Adrenal gland (tissue), 12 donors: ENCODE results near the gene CCDC187. TPM values are rescaled to one million over a fixed set of nuclear protein-coding genes. Genes with fewer than 3 reads are reported as not detected.

ENCODE experiments used
- DNase-seq, 7 donors: peaks; one replicate each; pipeline ENCODE4 v3.0.0-alpha.2; 2019 to 2020
- H3K27ac ChIP-seq, 5 donors: fragments of 200-600 bp; sonication (generic) in 4 of 5; 1 replicate in 3 of 5; 2 replicates in 2 of 5; pipeline versions ENCODE4 v1.5.1 to v1.8.0; 2016 to 2020; ENCODE audit warnings: mild to moderate bottlenecking in 1 of 5
- H3K27me3 ChIP-seq: fragments of 200-600 bp; 2 replicates; pipeline ENCODE4 v1.8.0; 2021
- H3K36me3 ChIP-seq, 2 donors: fragments of 200-600 bp; replicated peaks in 1 of 2; 1 replicate in 1 of 2; 2 replicates in 1 of 2; pipeline versions ENCODE4 v1.5.1 to v1.8.0; 2018 to 2022
- H3K4me1 ChIP-seq, 2 donors: fragments of 200-600 bp; replicated peaks in 1 of 2; 1 replicate in 1 of 2; 2 replicates in 1 of 2; pipeline versions ENCODE4 v1.5.1 to v1.8.0; 2018 to 2021
- H3K4me3 ChIP-seq, 4 donors: fragments of 200-600 bp; sonication (generic) in 3 of 4; one replicate each; pipeline ENCODE4 v1.5.1; 2016 to 2018
- H3K9me3 ChIP-seq, 3 donors: fragments of 200-600 bp; sonication (generic) in 1 of 3; replicated peaks in 1 of 3; 1 replicate in 2 of 3; 2 replicates in 1 of 3; pipeline versions ENCODE4 v1.5.1 to v1.8.0; 2016 to 2021
- POLR2A ChIP-seq, 2 donors: fragments of 450-650 bp; IDR thresholded peaks; one replicate each; pipeline ENCODE4 v1.6.1; 2017; ENCODE audit warnings: antibody characterized with exemption in 2 of 2, mild to moderate bottlenecking in 2 of 2, moderate library complexity in 1 of 2
- WGBS, 4 donors: extraction: QIAGEN DNeasy Blood & Tissue Kit in 2 of 4; methylation state at CpG; one replicate each; pipeline versions ENCODE4 v1.1.5 to v1.1.7; 2013 to 2017; 5-methylcytosine and 5-hydroxymethylcytosine counted together
- intact Hi-C, 2 donors: fragments of 100-400 bp; cut with DNase I; formaldehyde crosslinking; loops; one replicate each; pipeline versions ENCODE4 v1.14.1 to v1.15.0; 2022 to 2023
- polyA plus RNA-seq, 3 donors: library from polyadenylated mRNA; stranded (reverse); fragments of 200-250 nt in 2 of 3; fragments of 350-450 nt in 1 of 3; fragmentation: Illumina TruSeq in 1 of 3; extraction: RNeasy Lipid Tissue Mini Kit (QIAGEN cat#74804) in 1 of 3; gene quantifications; one replicate each; pipeline ENCODE4 v1.2.3, GENCODE V29; 2013 to 2014
- total RNA-seq, 9 donors: library from RNA; depleted of rRNA in 4 of 9; stranded (reverse); fragments of >200 nt in 4 of 9; fragments of 120-200 nt in 1 of 9; fragmentation: NEBNext Ultra II Directional in 1 of 9; extraction: Animal tissue kit (Norgen Biotek cat#: 25700) in 1 of 9; gene quantifications; one replicate each; pipeline versions ENCODE4 v1.1.0 to v1.2.4, GENCODE V29; 2013 to 2023
- TF ChIP-seq, protein P1 (sequence below), 6 experiments: fragments of 450-650 bp in 4 of 6; fragments of 200-600 bp in 2 of 6; sonication (generic) in 1 of 6; IDR thresholded peaks; 1 replicate in 5 of 6; 2 replicates in 1 of 6; pipeline versions ENCODE4 v1.5.1 to v1.8.0; 2016 to 2021; ENCODE audit warnings: antibody characterized with exemption in 6 of 6, mild to moderate bottlenecking in 2 of 6, moderate library complexity in 1 of 6
- donor health status: healthy with polysubstance abuse.
- donor health status: Bipolar disorder and iron deficiency.
- donor health status: DM: yes; HTN: yes; CAD: no.
- donor health status: DM: no; HTN: no; CAD: no.
- donor health status: DM: no; HTN: no; CAD: no.
- donor health status: DM: yes; HTN: yes; CAD: no.

Gene CCDC187
- total and polyA plus RNA-seq, 12 donors, result under 0.01 to 0.44 (median 0.08) TPM; not detected in 1

DNA sequence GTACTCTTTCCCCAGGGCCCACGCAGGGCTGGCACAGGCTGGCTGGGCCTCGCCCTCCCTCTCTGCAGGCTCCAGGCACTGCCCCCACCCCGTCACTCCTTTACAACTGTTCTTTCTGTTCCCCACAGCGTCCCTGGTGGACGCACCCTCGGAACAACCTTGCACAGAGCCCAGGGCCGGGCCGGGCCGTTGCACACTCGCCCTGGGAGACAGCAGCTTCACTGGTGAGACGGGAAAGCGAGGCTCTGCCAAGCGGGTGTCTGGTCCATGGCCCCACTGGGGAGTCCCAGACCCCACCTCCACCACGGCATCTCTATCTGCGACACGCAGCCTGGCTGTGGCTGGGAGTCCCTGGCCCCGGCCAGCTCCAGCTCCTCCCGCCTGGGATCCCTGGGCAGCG is 39.9 kb downstream of the CCDC187 start:
- intact Hi-C loops, result no loop called here
- TF ChIP-seq POLR2A (IDR thresholded peaks at IDR 0.05), result no peak
- TF ChIP-seq, protein P1, sequence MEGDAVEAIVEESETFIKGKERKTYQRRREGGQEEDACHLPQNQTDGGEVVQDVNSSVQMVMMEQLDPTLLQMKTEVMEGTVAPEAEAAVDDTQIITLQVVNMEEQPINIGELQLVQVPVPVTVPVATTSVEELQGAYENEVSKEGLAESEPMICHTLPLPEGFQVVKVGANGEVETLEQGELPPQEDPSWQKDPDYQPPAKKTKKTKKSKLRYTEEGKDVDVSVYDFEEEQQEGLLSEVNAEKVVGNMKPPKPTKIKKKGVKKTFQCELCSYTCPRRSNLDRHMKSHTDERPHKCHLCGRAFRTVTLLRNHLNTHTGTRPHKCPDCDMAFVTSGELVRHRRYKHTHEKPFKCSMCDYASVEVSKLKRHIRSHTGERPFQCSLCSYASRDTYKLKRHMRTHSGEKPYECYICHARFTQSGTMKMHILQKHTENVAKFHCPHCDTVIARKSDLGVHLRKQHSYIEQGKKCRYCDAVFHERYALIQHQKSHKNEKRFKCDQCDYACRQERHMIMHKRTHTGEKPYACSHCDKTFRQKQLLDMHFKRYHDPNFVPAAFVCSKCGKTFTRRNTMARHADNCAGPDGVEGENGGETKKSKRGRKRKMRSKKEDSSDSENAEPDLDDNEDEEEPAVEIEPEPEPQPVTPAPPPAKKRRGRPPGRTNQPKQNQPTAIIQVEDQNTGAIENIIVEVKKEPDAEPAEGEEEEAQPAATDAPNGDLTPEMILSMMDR (IDR thresholded peaks at IDR 0.05), result no peak
- no peaks in the 10 kb centered on the region for H3K27me3 ChIP-seq
- H3K36me3 ChIP-seq, result no peaks in the 10 kb centered on the region
- H3K27ac ChIP-seq, result no peak overlapping the region
- 82 to 90% (median 84%) methylated on average over 7 to 19 of the region's 19 CpGs for whole genome bisulfite sequencing, 4 donors
- H3K9me3 ChIP-seq, result no peaks in the 10 kb centered on the region
- no peak for DNase-seq
- H3K4me1 ChIP-seq, result peaks cover 0 to 4% of the 10 kb centered on the region in 2 donors
- no peak overlapping the region for H3K4me3 ChIP-seq

DNA sequence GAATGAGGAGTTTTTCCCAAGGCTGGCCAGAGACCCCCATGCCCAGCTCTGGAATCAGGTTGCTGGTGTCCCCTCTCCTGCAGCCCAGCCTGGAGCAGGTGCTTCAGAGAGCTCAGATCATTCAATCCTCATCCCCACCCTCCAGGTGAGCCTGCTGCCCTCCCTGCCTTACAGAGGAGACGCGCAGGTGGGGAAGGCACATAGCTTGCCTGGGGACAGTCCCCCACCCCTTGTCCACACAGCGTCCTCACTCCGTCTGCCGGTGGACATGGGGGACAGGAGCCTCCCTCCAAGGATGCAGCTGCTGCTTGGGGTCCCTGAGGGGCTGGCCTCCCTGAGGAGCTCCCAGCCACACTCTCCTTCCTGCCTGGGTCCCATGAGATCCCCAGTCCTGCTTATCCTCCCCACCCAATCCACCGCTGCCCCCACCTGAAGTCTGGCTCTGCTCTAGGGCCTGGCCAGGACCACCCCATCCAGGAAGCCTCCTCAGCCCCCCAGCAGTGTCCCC is 41.2 kb downstream of the CCDC187 start:
- no peak for DNase-seq
- Histone ChIP-seq H3K9me3 (no peaks in the 10 kb centered on the region), H3K36me3 (no peaks in the 10 kb centered on the region), H3K27me3 (no peaks in the 10 kb centered on the region), H3K27ac (no peak overlapping the region), H3K4me1 (peaks cover 0 to 4% of the 10 kb centered on the region in 2 donors), H3K4me3 (no peak overlapping the region)
- WGBS, 4 donors, result 92 to 100% (median 94%) methylated on average over 1 to 6 of the region's 6 CpGs
- TF ChIP-seq, protein P1 (IDR thresholded peaks at IDR 0.05), result no peak
- TF ChIP-seq POLR2A (IDR thresholded peaks at IDR 0.05), result no peak
- intact Hi-C loops, result no loop called here

- no peaks in the 10 kb centered on the region for H3K27me3 ChIP-seq
- intact Hi-C loops, result no loop called here
- TF ChIP-seq, protein P1 (IDR thresholded peaks at IDR 0.05), result no peak
- no peak for TF ChIP-seq POLR2A (IDR thresholded peaks at IDR 0.05)
- no peaks in the 10 kb centered on the region for H3K36me3 ChIP-seq
- no peak overlapping the region for H3K4me3 ChIP-seq
- WGBS, 4 donors, result 85 to 88% (median 86%) methylated on average over 4 to 28 of the region's 28 CpGs
- H3K27ac ChIP-seq, result no peak overlapping the region
- DNase-seq, result no peak
- no peaks in the 10 kb centered on the region for H3K4me1 ChIP-seq
- no peaks in the 10 kb centered on the region for H3K9me3 ChIP-seq
Observed at GRCh38 chr9:136261686-136262430, 42.0 kb downstream of the CCDC187 start.

GRCh38 chr9:136260936-136261472 is 42.9 kb downstream of the CCDC187 start:
- Histone ChIP-seq H3K27ac (no peak overlapping the region), H3K4me1 (peaks cover under 1 to 4% of the 10 kb centered on the region in 2 donors), H3K27me3 (no peaks in the 10 kb centered on the region), H3K9me3 (no peaks in the 10 kb centered on the region), H3K36me3 (no peaks in the 10 kb centered on the region), H3K4me3 (no peak overlapping the region)
- 86 to 89% (median 88%) methylated on average over 16 to 20 of the region's 20 CpGs for WGBS, 4 donors
- TF ChIP-seq, protein P1 (IDR thresholded peaks at IDR 0.05), result no peak
- no peak for TF ChIP-seq POLR2A (IDR thresholded peaks at IDR 0.05)
- no peak for DNase-seq
- intact Hi-C loops, result no loop called here
